ENCODE data around the gene PLA2G2F.

DNA sequence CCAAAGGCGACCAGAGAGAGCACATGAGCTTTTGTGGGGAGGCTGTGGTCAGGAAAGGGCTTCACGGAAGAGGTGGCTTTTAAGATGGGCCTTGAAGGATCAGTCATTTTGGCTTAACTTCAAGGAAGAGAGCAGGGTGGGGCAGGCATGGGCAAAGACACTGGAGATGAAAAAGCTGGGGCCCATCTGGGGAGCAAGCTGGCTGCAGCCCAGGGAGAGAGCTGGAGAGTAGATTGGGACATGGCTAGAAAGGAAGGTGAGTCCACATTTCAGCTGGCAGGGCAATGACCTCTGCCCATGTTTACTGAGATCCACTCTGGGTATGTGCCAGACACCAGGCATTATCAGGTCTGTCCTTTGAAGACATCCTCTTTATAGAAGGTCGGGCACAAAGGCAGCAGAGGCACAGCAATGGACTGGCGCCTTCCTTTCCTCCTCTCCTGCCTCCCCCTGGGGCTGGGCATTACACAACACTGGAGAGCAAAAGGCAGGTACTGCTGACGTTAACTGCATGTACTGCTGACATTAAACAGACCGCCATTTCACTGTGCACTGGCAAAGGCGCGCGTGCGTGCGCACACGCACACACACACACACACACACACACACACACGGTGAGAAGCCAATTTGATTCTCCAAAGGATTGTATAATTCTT, 44.6 kb downstream of the PLA2G2F start:
- TF ChIP-seq, protein P1, sequence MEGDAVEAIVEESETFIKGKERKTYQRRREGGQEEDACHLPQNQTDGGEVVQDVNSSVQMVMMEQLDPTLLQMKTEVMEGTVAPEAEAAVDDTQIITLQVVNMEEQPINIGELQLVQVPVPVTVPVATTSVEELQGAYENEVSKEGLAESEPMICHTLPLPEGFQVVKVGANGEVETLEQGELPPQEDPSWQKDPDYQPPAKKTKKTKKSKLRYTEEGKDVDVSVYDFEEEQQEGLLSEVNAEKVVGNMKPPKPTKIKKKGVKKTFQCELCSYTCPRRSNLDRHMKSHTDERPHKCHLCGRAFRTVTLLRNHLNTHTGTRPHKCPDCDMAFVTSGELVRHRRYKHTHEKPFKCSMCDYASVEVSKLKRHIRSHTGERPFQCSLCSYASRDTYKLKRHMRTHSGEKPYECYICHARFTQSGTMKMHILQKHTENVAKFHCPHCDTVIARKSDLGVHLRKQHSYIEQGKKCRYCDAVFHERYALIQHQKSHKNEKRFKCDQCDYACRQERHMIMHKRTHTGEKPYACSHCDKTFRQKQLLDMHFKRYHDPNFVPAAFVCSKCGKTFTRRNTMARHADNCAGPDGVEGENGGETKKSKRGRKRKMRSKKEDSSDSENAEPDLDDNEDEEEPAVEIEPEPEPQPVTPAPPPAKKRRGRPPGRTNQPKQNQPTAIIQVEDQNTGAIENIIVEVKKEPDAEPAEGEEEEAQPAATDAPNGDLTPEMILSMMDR (IDR thresholded peaks at IDR 0.05) = no peak
- TF ChIP-seq POLR2A (IDR thresholded peaks at IDR 0.05) (no peak), POLR2AphosphoS5 (IDR thresholded peaks at IDR 0.05) (peak; percentile 42 to 92 (median 78)), EP300 (IDR thresholded peaks at IDR 0.05; ENCODE audit: low read depth) (peak; percentile 80)

Measured in transverse colon (tissue), 4 donors.